Left cardiac atrium (tissue), 4 donors: Measurements from ENCODE around the gene ZNF516. TPM values are rescaled to one million over a fixed set of nuclear protein-coding genes. Genes with fewer than 3 reads are reported as not detected.
A peak's percentile ranks its signal among the peaks of the same experiment; 100 is the strongest.

Experiments used
- ATAC-seq, 2 donors: fragments of 200-7000 bp; cut with Tn5 transposase; one replicate each; pipeline ENCODE4 v1.9.1; 2020; ENCODE audit warnings: mild to moderate bottlenecking in 2 of 2, moderate library complexity in 2 of 2
- DNase-seq: peaks from one replicate; pipeline ENCODE4 v3.0.0-alpha.2; 2020
- intact Hi-C, 2 donors: fragments of 100-400 bp; cut with DNase I; formaldehyde crosslinking; loops; one replicate each; pipeline versions ENCODE4 v1.14.1 to v1.15.1; 2022 to 2023
- total RNA-seq, 2 donors: library from RNA; stranded (reverse); fragmentation: NEBNext Ultra II Directional; extraction: Animal tissue kit (Norgen Biotek cat#: 25700); gene quantifications; one replicate each; pipeline ENCODE4 v1.2.1, GENCODE V29; 2021
- donor health status: DM: no; HTN: yes; CAD: no.
- donor health status: DM: no; HTN: yes; CAD: no; lungs with severe emphysema.
- donor health status: DM: yes; HTN: yes; CAD: no.
- donor health status: Dilated cardiomyopathy.

ZNF516 gene
- total RNA-seq, 2 donors from 2014 or later: 14.9 to 15.7 TPM

- ATAC-seq (peak; percentile 91), DNase-seq (peak; percentile 86)
- intact Hi-C loops: loop anchor here (2.0 to 5.0 kb wide), 4 partner anchors 222 to 313 kb away; no protein-coding TSS in a partner anchor
These were observed 96.0 kb downstream of the ZNF516 start for GRCh38 chr18:76398896-76399612.

- intact Hi-C loops: loop anchor here (2.0 to 5.0 kb wide), 4 partner anchors 223 to 314 kb away; no protein-coding TSS in a partner anchor
- no peak for DNase-seq
- ATAC-seq: peak; percentile 16 to 25
These were observed 96.7 kb downstream of the ZNF516 start for GRCh38 chr18:76398295-76398694.

GRCh38 chr18:76397631-76398030 is 97.4 kb downstream of the ZNF516 start:
- no peak for DNase-seq
- intact Hi-C loops: loop anchor here (2.0 to 5.0 kb wide), 4 partner anchors 223 to 315 kb away; no protein-coding TSS in a partner anchor
- no peak for ATAC-seq

GRCh38 chr18:76396792-76397191 is 98.2 kb downstream of the ZNF516 start:
- intact Hi-C loops: loop anchor here in 1 of 2 donors (5.0 kb wide), 1 partner anchor 316 kb away; no protein-coding TSS in a partner anchor
- DNase-seq: no peak
- no peak for ATAC-seq

DNA sequence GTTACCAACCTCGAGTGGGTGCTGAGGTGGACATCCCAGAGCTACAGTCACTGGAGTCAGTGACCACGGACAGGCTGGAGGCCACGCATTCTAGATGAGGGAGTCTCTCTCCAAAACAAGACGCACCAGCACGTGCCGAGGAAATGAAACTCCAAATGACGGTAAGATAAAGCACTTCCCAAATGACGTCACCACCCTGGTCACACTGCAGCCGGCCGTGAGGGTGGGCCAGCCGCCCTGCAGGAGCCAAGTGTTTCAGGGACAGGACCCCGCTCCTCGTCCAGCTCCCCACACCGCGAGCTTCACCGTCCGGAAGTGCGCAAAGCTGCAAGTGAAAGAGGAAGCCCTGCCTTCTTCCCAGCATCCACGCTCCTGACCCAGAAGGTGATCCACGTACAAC is 99.4 kb downstream of the ZNF516 start:
- ATAC-seq: no peak
- no peak for DNase-seq
- intact Hi-C loops: loop anchor here in 1 of 2 donors (5.0 kb wide), 1 partner anchor 317 kb away; no protein-coding TSS in a partner anchor

GRCh38 chr18:76394780-76395476 is 100.1 kb downstream of the ZNF516 start:
- intact Hi-C loops: loop anchor here in 1 of 2 donors (5.0 kb wide), 1 partner anchor 317 kb away; no protein-coding TSS in a partner anchor
- no peak for DNase-seq
- ATAC-seq: no peak

DNA sequence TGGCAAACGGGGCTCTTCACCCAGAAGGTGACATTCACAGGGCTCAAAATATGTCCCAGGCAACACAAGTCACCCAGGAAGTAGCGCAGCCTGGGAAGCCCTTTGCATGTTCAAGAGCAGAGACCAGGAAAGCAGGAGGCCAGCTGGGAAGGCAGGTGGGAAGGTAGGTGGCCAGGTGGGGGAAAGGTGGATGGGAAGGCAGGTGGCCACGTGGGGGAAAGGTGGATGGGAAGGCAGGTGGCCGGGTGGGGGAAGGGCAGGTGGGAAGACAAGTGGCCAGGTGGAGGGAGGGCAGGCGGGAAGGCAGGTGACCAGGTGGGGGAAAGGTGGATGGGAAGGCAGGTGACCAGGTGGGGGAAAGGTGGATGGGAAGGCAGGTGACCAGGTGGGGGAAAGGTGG is 102.7 kb downstream of the ZNF516 start:
- intact Hi-C loops: no loop called here
- DNase-seq: no peak
- ATAC-seq: no peak

GRCh38 chr18:76391746-76392145 is 103.3 kb downstream of the ZNF516 start:
- DNase-seq: no peak
- no peak for ATAC-seq

GRCh38 chr18:76391038-76391437 is 104.0 kb downstream of the ZNF516 start:
- DNase-seq: no peak
- ATAC-seq: peak in 1 of 2 donors; percentile 15
- intact Hi-C loops: no loop called here

More at GRCh38 chr18:76391746-76392145, 103.3 kb downstream of the ZNF516 start:
- intact Hi-C loops: no loop called here

- DNase-seq (no peak), ATAC-seq (peak; percentile 22 to 29)
- intact Hi-C loops: no loop called here
These were observed 104.5 kb downstream of the ZNF516 start for GRCh38 chr18:76390452-76391035.

- DNase-seq: no peak
- intact Hi-C loops: no loop called here
- ATAC-seq: no peak
These were observed 105.3 kb downstream of the ZNF516 start for GRCh38 chr18:76389716-76390115.

- ATAC-seq (no peak), DNase-seq (no peak)
- intact Hi-C loops: no loop called here
These were observed 106.1 kb downstream of the ZNF516 start for GRCh38 chr18:76388891-76389423.

- intact Hi-C loops: no loop called here
- ATAC-seq (no peak), DNase-seq (no peak)
These were observed 106.8 kb downstream of the ZNF516 start for GRCh38 chr18:76388261-76388660.

- intact Hi-C loops: no loop called here
- DNase-seq: no peak
- ATAC-seq: no peak
These were observed 107.4 kb downstream of the ZNF516 start for GRCh38 chr18:76387608-76388007.

- intact Hi-C loops: no loop called here
- DNase-seq: no peak
- ATAC-seq: no peak
These were observed 108.2 kb downstream of the ZNF516 start for GRCh38 chr18:76386886-76387285.

DNA sequence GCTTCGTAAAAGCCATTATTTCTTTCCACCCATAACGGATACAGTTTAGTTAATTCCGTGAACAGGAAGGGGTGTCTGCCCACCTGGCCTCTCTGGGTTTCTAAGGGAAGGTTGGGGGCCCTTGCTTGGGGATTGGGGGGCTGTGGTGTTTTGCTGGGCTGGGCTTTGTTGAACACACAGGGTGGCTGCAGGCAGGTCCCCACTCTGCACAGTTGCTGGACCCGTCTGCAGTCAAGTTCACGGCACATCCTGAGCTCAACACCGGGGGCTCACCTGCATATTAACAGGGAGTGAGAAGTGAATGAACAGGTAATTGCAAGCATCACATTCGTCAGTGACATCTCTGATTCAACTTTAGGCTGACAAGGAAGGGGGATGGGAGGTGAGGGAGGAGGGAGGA is 109.0 kb downstream of the ZNF516 start:
- ATAC-seq (no peak), DNase-seq (no peak)
- intact Hi-C loops: no loop called here

DNA sequence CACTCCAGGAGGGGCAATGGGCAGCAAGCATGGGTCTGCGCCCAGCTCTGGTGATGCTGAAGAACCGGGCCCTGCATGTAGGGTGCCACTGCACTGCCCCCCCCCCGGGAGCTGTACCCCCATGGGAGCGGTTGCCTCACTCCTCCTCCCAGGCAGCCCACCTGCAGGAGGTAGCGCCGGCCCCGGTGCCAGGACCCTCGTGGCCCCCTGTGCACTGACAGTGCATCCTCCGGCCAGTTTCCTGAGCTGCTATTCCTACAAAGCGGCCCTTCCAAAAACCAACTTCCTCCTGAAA is 109.4 kb downstream of the ZNF516 start:
- no peak for ATAC-seq
- intact Hi-C loops: no loop called here
- no peak for DNase-seq

- DNase-seq (no peak), ATAC-seq (no peak)
- intact Hi-C loops: no loop called here
These were observed 110.0 kb downstream of the ZNF516 start for GRCh38 chr18:76384861-76385680.
